Measurements from ENCODE around the gene MAPK10. TPM values are rescaled to one million over a fixed set of nuclear protein-coding genes. Genes with fewer than 3 reads are reported as not detected.

The MAPK10 gene
- total and polyA plus RNA-seq, 5 donors from 2014 or later, result 0.72 TPM; not detected in 4

DNA sequence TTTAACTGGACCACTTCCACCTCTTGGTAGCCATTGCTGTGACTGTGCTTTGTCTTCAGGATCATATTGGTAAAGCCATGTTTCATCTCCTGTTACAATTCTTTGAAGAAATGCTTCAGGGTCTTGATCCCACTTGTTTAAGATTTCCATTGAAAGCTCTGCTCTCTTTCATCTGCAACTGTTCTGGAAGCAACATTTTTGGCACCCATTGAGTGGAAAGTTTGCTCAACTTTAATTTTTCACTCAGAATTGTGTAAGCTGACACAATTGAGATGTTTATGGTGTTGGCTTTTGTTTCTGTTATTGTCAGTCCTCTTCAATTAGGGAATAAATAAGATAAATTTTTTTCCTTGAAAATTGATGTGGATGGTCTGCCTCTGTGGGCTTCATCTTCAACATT lies 237.4 kb downstream of the MAPK10 start:
- H3K4me3 ChIP-seq (ENCODE audit: low read depth, low read length), result no peak overlapping the region
- DNase-seq (no peak), ATAC-seq (ENCODE audit: low read depth in 2 of 2) (no peak)
- H3K4me3 Mint-ChIP-seq, result no peak overlapping the region
- H3K27ac Mint-ChIP-seq, result no peak overlapping the region
- no peaks in the 10 kb centered on the region for H3K36me3 Mint-ChIP-seq
- H3K36me3 ChIP-seq (ENCODE audit: control insufficient read depth, insufficient read depth, low read length), result no peaks in the 10 kb centered on the region
- no peaks in the 10 kb centered on the region for H3K27me3 Mint-ChIP-seq
- H3K9me3 Mint-ChIP-seq, result peaks cover under 1 to 10% (median 5%) of the 10 kb centered on the region in 7 donors
- no peaks in the 10 kb centered on the region for H3K27me3 ChIP-seq (ENCODE audit: control insufficient read depth, insufficient read depth, low read length)
- no peak overlapping the region for H3K27ac ChIP-seq (ENCODE audit: insufficient read depth, low read length, poor library complexity, severe bottlenecking)
- H3K4me1 Mint-ChIP-seq, result no peaks in the 10 kb centered on the region
- H3K4me1 ChIP-seq (ENCODE audit: control insufficient read depth, insufficient read depth, low read length, poor library complexity, severe bottlenecking), result no peaks in the 10 kb centered on the region
- peaks cover 0 to 3% of the 10 kb centered on the region in 2 experiments for H3K9me3 ChIP-seq (ENCODE audit: control insufficient read depth in 2 of 2, low read length in 2 of 2)

GRCh38 chr4:86118711-86119110 lies 241.1 kb downstream of the MAPK10 start:
- Histone ChIP-seq H3K4me3 (ENCODE audit: low read depth, low read length) (no peak overlapping the region), H3K4me1 (ENCODE audit: control insufficient read depth, insufficient read depth, low read length, poor library complexity, severe bottlenecking) (no peaks in the 10 kb centered on the region), H3K27ac (ENCODE audit: insufficient read depth, low read length, poor library complexity, severe bottlenecking) (no peak overlapping the region), H3K9me3 (ENCODE audit: control insufficient read depth in 2 of 2, low read length in 2 of 2) (peaks cover 3% of the 10 kb centered on the region in 2 experiments), H3K36me3 (ENCODE audit: control insufficient read depth, insufficient read depth, low read length) (no peaks in the 10 kb centered on the region), H3K27me3 (ENCODE audit: control insufficient read depth, insufficient read depth, low read length) (no peaks in the 10 kb centered on the region)
- Mint-ChIP-seq H3K27ac (no peak overlapping the region), H3K36me3 (no peaks in the 10 kb centered on the region), H3K4me3 (no peak overlapping the region), H3K9me3 (peaks cover 1 to 14% (median 5%) of the 10 kb centered on the region in 7 donors), H3K4me1 (no peaks in the 10 kb centered on the region), H3K27me3 (no peaks in the 10 kb centered on the region)
- DNase-seq, result no peak
- no peak for ATAC-seq (ENCODE audit: low read depth in 2 of 2)

GRCh38 chr4:86117705-86118302 lies 242.0 kb downstream of the MAPK10 start:
- ATAC-seq (ENCODE audit: low read depth in 2 of 2) (no peak), DNase-seq (no peak)
- Mint-ChIP-seq H3K36me3 (no peaks in the 10 kb centered on the region), H3K9me3 (peaks cover 1 to 17% (median 6%) of the 10 kb centered on the region in 7 donors), H3K4me3 (no peak overlapping the region), H3K27ac (no peak overlapping the region), H3K27me3 (no peaks in the 10 kb centered on the region), H3K4me1 (no peaks in the 10 kb centered on the region)
- Histone ChIP-seq H3K9me3 (ENCODE audit: control insufficient read depth in 2 of 2, low read length in 2 of 2) (peaks cover 2 to 3% of the 10 kb centered on the region in 2 experiments), H3K27ac (ENCODE audit: insufficient read depth, low read length, poor library complexity, severe bottlenecking) (no peak overlapping the region), H3K36me3 (ENCODE audit: control insufficient read depth, insufficient read depth, low read length) (no peaks in the 10 kb centered on the region), H3K4me1 (ENCODE audit: control insufficient read depth, insufficient read depth, low read length, poor library complexity, severe bottlenecking) (no peaks in the 10 kb centered on the region), H3K27me3 (ENCODE audit: control insufficient read depth, insufficient read depth, low read length) (no peaks in the 10 kb centered on the region), H3K4me3 (ENCODE audit: low read depth, low read length) (no peak overlapping the region)

GRCh38 chr4:86114563-86114962 lies 245.3 kb downstream of the MAPK10 start:
- no peak overlapping the region for H3K4me3 ChIP-seq (ENCODE audit: low read depth, low read length)
- H3K36me3 ChIP-seq (ENCODE audit: control insufficient read depth, insufficient read depth, low read length), result no peaks in the 10 kb centered on the region
- DNase-seq (no peak), ATAC-seq (ENCODE audit: low read depth in 2 of 2) (no peak)
- no peak overlapping the region for H3K4me3 Mint-ChIP-seq
- H3K27me3 ChIP-seq (ENCODE audit: control insufficient read depth, insufficient read depth, low read length), result no peaks in the 10 kb centered on the region
- no peaks in the 10 kb centered on the region for H3K4me1 ChIP-seq (ENCODE audit: control insufficient read depth, insufficient read depth, low read length, poor library complexity, severe bottlenecking)
- no peaks in the 10 kb centered on the region for H3K27me3 Mint-ChIP-seq
- no peak overlapping the region for H3K27ac ChIP-seq (ENCODE audit: insufficient read depth, low read length, poor library complexity, severe bottlenecking)
- no peaks in the 10 kb centered on the region for H3K4me1 Mint-ChIP-seq
- no peaks in the 10 kb centered on the region for H3K36me3 Mint-ChIP-seq
- peaks cover 0 to 3% of the 10 kb centered on the region in 2 experiments for H3K9me3 ChIP-seq (ENCODE audit: control insufficient read depth in 2 of 2, low read length in 2 of 2)
- H3K27ac Mint-ChIP-seq, result no peak overlapping the region
- peaks cover 0 to 32% (median 6%) of the 10 kb centered on the region in 7 donors for H3K9me3 Mint-ChIP-seq

DNA sequence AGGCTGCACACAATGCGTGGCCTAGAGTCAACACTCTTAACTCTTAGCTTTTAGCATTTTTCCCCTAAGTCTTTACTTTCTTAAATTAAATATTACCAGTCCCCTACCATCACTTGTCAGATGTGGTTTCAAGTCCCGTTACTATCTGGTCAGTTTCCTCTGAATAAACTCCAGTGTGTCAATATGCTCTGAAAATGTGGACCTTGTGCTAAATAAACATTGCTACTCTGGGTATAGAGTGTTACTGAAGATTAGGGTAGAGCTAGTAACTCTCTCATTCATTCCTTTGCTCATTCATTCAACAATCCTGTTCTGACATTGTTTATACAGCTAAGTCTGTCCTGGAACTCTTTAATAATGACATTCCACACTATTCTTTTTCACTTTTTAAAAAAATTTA lies 251.0 kb downstream of the MAPK10 start:
- Histone ChIP-seq H3K9me3 (ENCODE audit: control insufficient read depth in 2 of 2, low read length in 2 of 2) (no peaks in the 10 kb centered on the region), H3K4me1 (ENCODE audit: control insufficient read depth, insufficient read depth, low read length, poor library complexity, severe bottlenecking) (no peaks in the 10 kb centered on the region), H3K27ac (ENCODE audit: insufficient read depth, low read length, poor library complexity, severe bottlenecking) (no peak overlapping the region), H3K4me3 (ENCODE audit: low read depth, low read length) (no peak overlapping the region), H3K27me3 (ENCODE audit: control insufficient read depth, insufficient read depth, low read length) (no peaks in the 10 kb centered on the region), H3K36me3 (ENCODE audit: control insufficient read depth, insufficient read depth, low read length) (no peaks in the 10 kb centered on the region)
- Mint-ChIP-seq H3K4me3 (no peak overlapping the region), H3K27ac (no peak overlapping the region), H3K36me3 (no peaks in the 10 kb centered on the region), H3K27me3 (no peaks in the 10 kb centered on the region), H3K4me1 (no peaks in the 10 kb centered on the region), H3K9me3 (peaks cover 2 to 32% (median 6%) of the 10 kb centered on the region in 7 donors)
- DNase-seq (no peak), ATAC-seq (ENCODE audit: low read depth in 2 of 2) (no peak)

DNA sequence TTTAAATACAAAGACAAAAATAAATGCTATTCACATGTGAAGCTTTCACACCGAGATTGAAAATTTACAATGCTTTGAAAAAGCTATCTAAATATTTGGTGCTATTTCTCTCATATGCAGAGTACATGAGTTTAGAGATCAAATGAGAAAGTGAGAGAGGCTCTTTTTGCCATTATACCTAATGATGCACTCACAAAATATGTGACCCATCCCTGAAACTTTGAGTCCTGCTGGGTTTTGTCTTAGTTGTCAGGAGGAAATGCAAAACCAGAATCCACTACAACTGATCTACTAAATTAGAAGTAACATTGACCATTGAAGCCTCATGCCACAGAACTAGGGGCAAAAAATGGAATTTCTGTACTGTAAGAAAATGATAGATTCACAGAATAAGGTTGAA lies 251.7 kb downstream of the MAPK10 start:
- no peaks in the 10 kb centered on the region for H3K36me3 Mint-ChIP-seq
- H3K27me3 ChIP-seq (ENCODE audit: control insufficient read depth, insufficient read depth, low read length), result no peaks in the 10 kb centered on the region
- H3K27ac ChIP-seq (ENCODE audit: insufficient read depth, low read length, poor library complexity, severe bottlenecking), result no peak overlapping the region
- H3K9me3 ChIP-seq (ENCODE audit: control insufficient read depth in 2 of 2, low read length in 2 of 2), result no peaks in the 10 kb centered on the region
- H3K36me3 ChIP-seq (ENCODE audit: control insufficient read depth, insufficient read depth, low read length), result no peaks in the 10 kb centered on the region
- no peaks in the 10 kb centered on the region for H3K4me1 ChIP-seq (ENCODE audit: control insufficient read depth, insufficient read depth, low read length, poor library complexity, severe bottlenecking)
- H3K27me3 Mint-ChIP-seq, result no peaks in the 10 kb centered on the region
- no peak overlapping the region for H3K4me3 Mint-ChIP-seq
- H3K4me3 ChIP-seq (ENCODE audit: low read depth, low read length), result no peak overlapping the region
- ATAC-seq (ENCODE audit: low read depth in 2 of 2) (no peak), DNase-seq (no peak)
- H3K9me3 Mint-ChIP-seq, result peaks cover 2 to 26% (median 5%) of the 10 kb centered on the region in 7 donors
- no peak overlapping the region for H3K27ac Mint-ChIP-seq
- peaks cover 0 to 2% (median 0%) of the 10 kb centered on the region in 4 donors for H3K4me1 Mint-ChIP-seq

DNA sequence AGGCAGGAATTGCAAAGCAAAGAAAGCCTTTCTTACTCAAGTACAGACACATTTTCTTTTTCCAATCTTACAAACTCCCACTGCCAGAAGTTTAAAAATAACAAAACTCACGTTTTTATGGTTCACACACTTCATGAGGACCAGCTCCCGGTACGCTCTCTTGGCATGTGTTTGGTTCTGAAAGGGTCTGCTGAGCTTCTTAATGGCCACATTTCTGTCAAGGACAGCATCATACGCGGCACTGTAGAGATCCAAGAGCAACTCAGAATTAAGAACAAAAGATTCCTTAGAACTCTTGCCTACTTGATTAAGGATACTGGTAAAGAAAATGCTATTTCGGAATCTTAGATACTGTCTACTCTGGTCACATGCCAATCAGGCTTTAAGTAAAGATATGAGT lies 252.7 kb downstream of the MAPK10 start:
- no peak for ATAC-seq (ENCODE audit: low read depth in 2 of 2)
- Mint-ChIP-seq H3K27me3 (no peaks in the 10 kb centered on the region), H3K9me3 (peaks cover 0 to 16% (median 2%) of the 10 kb centered on the region in 7 donors)

GRCh38 chr4:86106475-86106874 lies 253.4 kb downstream of the MAPK10 start:
- H3K9me3 ChIP-seq (ENCODE audit: control insufficient read depth in 2 of 2, low read length in 2 of 2), result no peaks in the 10 kb centered on the region
- H3K27ac ChIP-seq (ENCODE audit: insufficient read depth, low read length, poor library complexity, severe bottlenecking), result no peak overlapping the region
- H3K36me3 Mint-ChIP-seq, result no peaks in the 10 kb centered on the region
- no peaks in the 10 kb centered on the region for H3K36me3 ChIP-seq (ENCODE audit: control insufficient read depth, insufficient read depth, low read length)
- no peak overlapping the region for H3K4me3 ChIP-seq (ENCODE audit: low read depth, low read length)
- ATAC-seq (ENCODE audit: low read depth in 2 of 2) (no peak), DNase-seq (no peak)
- no peaks in the 10 kb centered on the region for H3K4me1 ChIP-seq (ENCODE audit: control insufficient read depth, insufficient read depth, low read length, poor library complexity, severe bottlenecking)
- peaks cover 0 to 2% (median 0%) of the 10 kb centered on the region in 4 donors for H3K4me1 Mint-ChIP-seq
- no peak overlapping the region for H3K27ac Mint-ChIP-seq
- no peak overlapping the region for H3K4me3 Mint-ChIP-seq
- no peaks in the 10 kb centered on the region for H3K27me3 Mint-ChIP-seq
- H3K27me3 ChIP-seq (ENCODE audit: control insufficient read depth, insufficient read depth, low read length), result no peaks in the 10 kb centered on the region
- H3K9me3 Mint-ChIP-seq, result peaks cover 0 to 16% (median 3%) of the 10 kb centered on the region in 7 donors

More for the DNA sequence above, 252.7 kb downstream of the MAPK10 start:
- Histone ChIP-seq H3K4me3 (ENCODE audit: low read depth, low read length) (no peak overlapping the region), H3K4me1 (ENCODE audit: control insufficient read depth, insufficient read depth, low read length, poor library complexity, severe bottlenecking) (no peaks in the 10 kb centered on the region), H3K27ac (ENCODE audit: insufficient read depth, low read length, poor library complexity, severe bottlenecking) (no peak overlapping the region), H3K27me3 (ENCODE audit: control insufficient read depth, insufficient read depth, low read length) (no peaks in the 10 kb centered on the region), H3K36me3 (ENCODE audit: control insufficient read depth, insufficient read depth, low read length) (no peaks in the 10 kb centered on the region), H3K9me3 (ENCODE audit: control insufficient read depth in 2 of 2, low read length in 2 of 2) (no peaks in the 10 kb centered on the region)
- Mint-ChIP-seq H3K4me3 (no peak overlapping the region), H3K27ac (no peak overlapping the region), H3K4me1 (peaks cover 0 to 2% (median 0%) of the 10 kb centered on the region in 4 donors), H3K36me3 (no peaks in the 10 kb centered on the region)
- no peak for DNase-seq
